ENCODE data around the gene IRS2. TPM values are rescaled to one million over a fixed set of nuclear protein-coding genes. Genes with fewer than 3 reads are reported as not detected.

Gene IRS2
- total and polyA plus RNA-seq, 7 experiments from 2014 or later, result 2.7 to 94.9 (median 26.1) TPM

DNA sequence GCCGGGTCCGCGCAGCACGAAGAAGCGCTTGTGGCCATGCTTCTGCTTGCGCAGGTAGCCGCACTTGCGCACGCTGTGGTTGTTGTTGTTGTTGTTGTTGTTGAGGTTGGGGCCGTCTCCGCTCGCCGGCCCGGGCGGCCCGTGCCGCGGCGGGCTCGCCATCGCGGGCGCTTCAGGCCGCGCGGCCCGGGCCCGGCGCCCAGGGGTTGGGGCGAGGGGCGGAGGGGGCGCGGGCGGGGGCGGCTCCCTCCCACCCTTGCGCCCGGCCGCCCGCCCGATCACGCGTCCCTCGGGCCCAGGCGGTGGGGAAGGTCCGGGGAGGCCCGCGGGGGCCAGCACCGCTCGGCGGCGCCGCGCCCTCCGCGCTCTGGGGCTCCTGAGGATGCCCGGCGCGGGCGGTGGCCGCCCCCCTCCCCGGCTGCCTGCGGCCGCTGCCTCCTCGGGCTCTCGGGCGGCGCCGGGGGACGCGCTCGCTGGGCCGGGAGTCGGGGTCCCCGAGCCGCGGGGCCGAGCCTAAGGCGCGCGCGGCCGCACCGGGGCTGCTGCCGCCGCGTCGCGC, 412 bp downstream of the IRS2 start:
- peaks cover 0 to 4% (median 0%) of the 10 kb centered on the region in 5 donors for H3K36me3 Mint-ChIP-seq
- H3K4me1 Mint-ChIP-seq, result peaks cover 15 to 33% (median 25%) of the 10 kb centered on the region in 7 donors
- peaks cover 0 to 30% (median 0%) of the 10 kb centered on the region in 5 donors for H3K27me3 Mint-ChIP-seq
- peaks cover 0 to 10% of the 10 kb centered on the region in 2 donors for H3K4me1 ChIP-seq (ENCODE audit: control insufficient read depth in 2 of 2, insufficient read depth in 2 of 2, low read length in 2 of 2)
- ATAC-seq, result peak; percentile 17
- H3K9me3 Mint-ChIP-seq, result peaks cover 0 to 2% (median 0%) of the 10 kb centered on the region in 11 donors
- H3K27me3 ChIP-seq (ENCODE audit: control insufficient read depth in 2 of 2, insufficient read depth in 2 of 2, low read length in 2 of 2), result no peaks in the 10 kb centered on the region
- CTCF ChIA-PET, result no interaction called here
- DNase-seq, result no peak
- H3K27ac Mint-ChIP-seq, result peak overlapping the region in 6 of 9 donors; percentile 75 to 95 (median 84)
- H3K4me3 Mint-ChIP-seq, result peak overlapping the region; percentile 64 to 90 (median 76)
- peak overlapping the region; percentile 65 for H3K27ac ChIP-seq (ENCODE audit: low read depth, low read length)
- H3K36me3 ChIP-seq (ENCODE audit: control insufficient read depth in 2 of 3, insufficient read depth in 3 of 3, low read length in 3 of 3), result peaks cover 0 to 11% (median 3%) of the 10 kb centered on the region in 3 experiments
- POLR2A ChIA-PET, result interaction anchor here (0.8 to 1.3 kb wide), 2 partner anchors 28 to 42 kb away, joined by 3 to 4 read pairs; no protein-coding TSS in a partner anchor
- H3K4me3 ChIP-seq (ENCODE audit: low read length), result peak overlapping the region; percentile 50
- no peaks in the 10 kb centered on the region for H3K9me3 ChIP-seq (ENCODE audit: control insufficient read depth in 2 of 3, low read length in 3 of 3)
- intact Hi-C loops (cut with micrococcal nuclease), result loop anchor here (1.0 to 5.0 kb wide), 11 partner anchors 8 to 1571 kb away; partner anchors contain the start of genes ABHD13 (in 1 of the 2), LIG4 (in 1 of the 2), RAB20 (in 1 of the 2) and TNFSF13B (in 1 of the 2)

DNA sequence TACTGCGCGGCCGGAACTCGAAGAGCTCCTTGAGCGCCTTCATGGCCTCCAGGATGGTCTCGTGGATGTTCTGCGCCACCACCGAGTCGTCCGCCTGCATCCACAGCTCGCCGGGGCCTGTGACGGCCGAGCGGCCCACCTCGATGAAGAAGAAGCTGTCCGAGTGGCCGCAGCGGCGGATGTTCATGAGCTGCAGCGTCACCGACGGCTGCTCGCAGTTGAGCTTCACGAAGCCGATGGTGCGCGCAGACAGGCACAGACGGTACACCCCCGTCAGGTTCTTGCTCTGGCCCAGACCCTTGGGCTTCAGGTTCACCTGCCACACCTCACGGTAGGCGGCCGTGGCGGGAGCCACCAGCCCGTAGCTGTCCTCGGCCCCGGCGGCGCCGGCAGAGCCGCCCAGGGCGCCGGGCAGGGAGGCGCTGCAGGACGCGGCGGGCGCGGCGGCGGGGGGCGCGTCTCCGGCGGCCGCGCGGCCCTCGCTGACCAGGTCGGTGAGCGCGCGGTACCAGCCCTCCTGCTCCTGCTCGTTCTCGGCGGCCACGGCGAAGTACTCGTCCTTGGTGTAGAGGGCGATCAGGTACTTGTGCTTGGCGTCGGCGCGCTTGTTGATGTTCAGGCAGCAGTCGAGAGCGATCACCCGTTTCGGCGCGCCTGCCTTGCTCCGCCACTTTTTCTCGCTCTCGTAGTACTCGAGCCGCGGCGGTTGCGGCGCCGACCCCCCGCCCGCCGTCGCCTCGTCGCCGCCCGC, 1.1 kb downstream of the IRS2 start:
- Mint-ChIP-seq H3K27me3 (peaks cover 0 to 26% (median 0%) of the 10 kb centered on the region in 5 donors), H3K36me3 (peaks cover 0 to 4% (median 0%) of the 10 kb centered on the region in 5 donors), H3K4me3 (peak overlapping the region; percentile 64 to 83 (median 79)), H3K9me3 (peaks cover 0 to 2% (median 0%) of the 10 kb centered on the region in 11 donors), H3K27ac (peak overlapping the region in 7 of 9 donors; percentile 38 to 88 (median 71)), H3K4me1 (peaks cover 17 to 36% (median 28%) of the 10 kb centered on the region in 7 donors)
- no peaks in the 10 kb centered on the region for H3K9me3 ChIP-seq (ENCODE audit: control insufficient read depth in 2 of 3, low read length in 3 of 3)
- intact Hi-C loops (cut with micrococcal nuclease), result loop anchor here (2.0 to 5.0 kb wide), 7 partner anchors 53 to 1518 kb away; partner anchors contain the start of genes RAB20 (in 1 of the 2) and TNFSF13B (in 1 of the 2)
- peaks cover 4 to 16% of the 10 kb centered on the region in 2 donors for H3K4me1 ChIP-seq (ENCODE audit: control insufficient read depth in 2 of 2, insufficient read depth in 2 of 2, low read length in 2 of 2)
- DNase-seq (peak; percentile 40 to 64 (median 52)), ATAC-seq (no peak)
- H3K27me3 ChIP-seq (ENCODE audit: control insufficient read depth in 2 of 2, insufficient read depth in 2 of 2, low read length in 2 of 2), result no peaks in the 10 kb centered on the region
- ChIA-PET CTCF (interaction anchor here (0.7 to 1.1 kb wide), 5 partner anchors 30 to 1540 kb away, joined by 3 to 4 read pairs (median 3); no protein-coding TSS in a partner anchor), POLR2A (interaction anchor here (0.8 to 1.3 kb wide), 6 partner anchors 9 to 1568 kb away, joined by 3 to 4 read pairs (median 3); no protein-coding TSS in a partner anchor)
- H3K27ac ChIP-seq (ENCODE audit: low read depth, low read length), result peak overlapping the region; percentile 65
- H3K36me3 ChIP-seq (ENCODE audit: control insufficient read depth in 2 of 3, insufficient read depth in 3 of 3, low read length in 3 of 3), result peaks cover 0 to 11% (median 3%) of the 10 kb centered on the region in 3 experiments
- H3K4me3 ChIP-seq (ENCODE audit: low read length), result peak overlapping the region; percentile 54

DNA sequence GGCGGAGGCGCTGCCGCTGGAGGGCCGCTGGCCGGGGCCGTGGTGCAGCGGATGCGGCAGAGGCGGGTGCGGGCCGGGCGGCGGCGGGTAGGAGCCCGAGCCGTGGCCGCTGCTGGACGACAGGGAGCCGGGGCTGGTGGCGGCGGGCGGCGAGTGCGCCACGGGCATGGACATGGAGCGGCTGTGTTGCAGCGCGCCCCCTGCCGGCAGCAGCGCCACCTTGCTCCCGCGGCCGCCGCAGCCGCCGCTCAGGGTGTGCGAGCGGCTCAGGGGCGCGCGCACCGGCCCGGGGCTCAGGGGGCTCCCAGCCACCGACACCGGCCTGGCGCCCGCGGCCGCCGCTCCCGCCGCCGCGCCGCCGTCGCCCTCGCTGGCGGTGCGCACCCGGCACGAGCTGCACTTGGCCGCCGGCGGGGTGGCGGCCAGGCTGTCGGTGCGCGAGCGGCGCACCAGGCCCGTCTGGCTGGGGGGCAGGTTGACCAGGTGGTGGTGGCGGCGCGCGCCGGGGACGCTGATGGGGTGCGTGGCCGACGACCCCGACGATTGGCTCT, 1.7 kb downstream of the IRS2 start:
- no peaks in the 10 kb centered on the region for H3K9me3 ChIP-seq (ENCODE audit: control insufficient read depth in 2 of 3, low read length in 3 of 3)
- peak overlapping the region; percentile 53 to 83 (median 79) for H3K4me3 Mint-ChIP-seq
- peaks cover 0 to 11% (median 3%) of the 10 kb centered on the region in 3 experiments for H3K36me3 ChIP-seq (ENCODE audit: control insufficient read depth in 2 of 3, insufficient read depth in 3 of 3, low read length in 3 of 3)
- peaks cover 23 to 40% (median 35%) of the 10 kb centered on the region in 7 donors for H3K4me1 Mint-ChIP-seq
- intact Hi-C loops (cut with micrococcal nuclease), result loop anchor here (2.0 to 5.0 kb wide), 7 partner anchors 52 to 1517 kb away; partner anchors contain the start of genes RAB20 (in 1 of the 2) and TNFSF13B (in 1 of the 2)
- peaks cover 0 to 20% (median 0%) of the 10 kb centered on the region in 5 donors for H3K27me3 Mint-ChIP-seq
- POLR2A ChIA-PET, result interaction anchor here (0.8 to 1.3 kb wide), 5 partner anchors 8 to 1567 kb away, joined by 3 to 4 read pairs (median 3); no protein-coding TSS in a partner anchor
- peak overlapping the region; percentile 17 for H3K27ac ChIP-seq (ENCODE audit: low read depth, low read length)
- peak overlapping the region in 5 of 9 donors; percentile 67 to 79 (median 69) for H3K27ac Mint-ChIP-seq
- CTCF ChIA-PET, result interaction anchor here (0.7 to 1.1 kb wide), 5 partner anchors 29 to 1539 kb away, joined by 3 to 4 read pairs (median 3); no protein-coding TSS in a partner anchor
- ATAC-seq, result peak; percentile 32
- DNase-seq, result peak; percentile 41 to 83 (median 71)
- H3K4me3 ChIP-seq (ENCODE audit: low read length), result peak overlapping the region; percentile 54
- H3K9me3 Mint-ChIP-seq, result peaks cover 0 to 2% (median 0%) of the 10 kb centered on the region in 11 donors
- H3K36me3 Mint-ChIP-seq, result peaks cover 0 to 4% (median 0%) of the 10 kb centered on the region in 5 donors
- H3K4me1 ChIP-seq (ENCODE audit: control insufficient read depth in 2 of 2, insufficient read depth in 2 of 2, low read length in 2 of 2), result peaks cover 9 to 22% of the 10 kb centered on the region in 2 donors
- no peaks in the 10 kb centered on the region for H3K27me3 ChIP-seq (ENCODE audit: control insufficient read depth in 2 of 2, insufficient read depth in 2 of 2, low read length in 2 of 2)

DNA sequence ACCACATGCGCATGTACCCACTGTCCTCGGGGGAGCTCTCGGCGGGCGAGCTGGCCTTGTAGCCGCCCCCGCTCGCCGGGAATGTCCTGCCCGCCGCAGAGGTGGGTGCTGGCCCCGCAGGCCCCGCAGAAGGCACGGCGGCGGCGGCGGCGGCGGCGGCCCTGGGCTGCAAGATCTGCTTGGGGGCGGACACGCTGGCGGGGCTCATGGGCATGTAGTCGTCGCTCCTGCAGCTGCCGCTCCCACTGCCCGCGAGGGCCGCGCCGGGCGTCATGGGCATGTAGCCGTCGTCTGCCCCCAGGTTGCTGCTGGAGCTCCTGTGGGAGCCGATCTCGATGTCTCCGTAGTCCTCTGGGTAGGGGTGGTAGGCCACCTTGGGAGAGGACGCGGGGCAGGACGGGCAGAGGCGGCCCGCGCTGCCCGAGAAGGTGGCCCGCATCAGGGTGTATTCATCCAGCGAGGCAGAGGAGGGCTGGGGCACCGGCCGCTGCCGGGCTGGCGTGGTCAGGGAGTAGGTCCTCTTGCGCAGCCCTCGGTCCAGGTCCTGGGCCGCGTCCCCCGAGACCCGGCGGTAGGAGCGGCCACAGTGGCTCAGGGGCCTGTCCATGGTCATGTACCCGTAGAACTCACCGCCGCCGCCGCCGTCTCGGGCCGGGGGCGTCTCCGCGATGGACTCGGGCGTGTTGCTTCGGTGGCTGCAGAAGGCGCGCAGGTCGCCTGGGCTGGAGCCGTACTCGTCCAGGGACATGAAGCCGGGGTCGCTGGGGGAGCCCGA, 2.4 kb downstream of the IRS2 start:
- no peaks in the 10 kb centered on the region for H3K27me3 ChIP-seq (ENCODE audit: control insufficient read depth in 2 of 2, insufficient read depth in 2 of 2, low read length in 2 of 2)
- H3K4me1 ChIP-seq (ENCODE audit: control insufficient read depth in 2 of 2, insufficient read depth in 2 of 2, low read length in 2 of 2), result peaks cover 14 to 26% of the 10 kb centered on the region in 2 donors
- no peaks in the 10 kb centered on the region for H3K9me3 ChIP-seq (ENCODE audit: control insufficient read depth in 2 of 3, low read length in 3 of 3)
- Mint-ChIP-seq H3K36me3 (peaks cover 0 to 5% (median 0%) of the 10 kb centered on the region in 5 donors), H3K27me3 (peaks cover 0 to 15% (median 0%) of the 10 kb centered on the region in 5 donors), H3K4me3 (peak overlapping the region in 4 of 10 donors; percentile 16 to 63 (median 40)), H3K27ac (peak overlapping the region in 2 of 9 donors; percentile 67), H3K4me1 (peaks cover 29 to 42% (median 37%) of the 10 kb centered on the region in 7 donors), H3K9me3 (peaks cover 0 to 2% (median 0%) of the 10 kb centered on the region in 11 donors)
- no peak for ATAC-seq
- H3K27ac ChIP-seq (ENCODE audit: low read depth, low read length), result no peak overlapping the region
- DNase-seq, result peak in 3 of 9 donors; percentile 11 to 28 (median 27)
- intact Hi-C loops (cut with micrococcal nuclease), result loop anchor here in 1 of 2 donors (2.0 kb wide), 1 partner anchor 213 kb away; no protein-coding TSS in a partner anchor
- no peak overlapping the region for H3K4me3 ChIP-seq (ENCODE audit: low read length)
- CTCF ChIA-PET, result interaction anchor here (0.6 kb wide), 1 partner anchor 14 kb away, joined by 3 read pairs; no protein-coding TSS in a partner anchor
- POLR2A ChIA-PET, result interaction anchor here (0.6 kb wide), 1 partner anchor 96 kb away, joined by 3 read pairs; no protein-coding TSS in a partner anchor
- H3K36me3 ChIP-seq (ENCODE audit: control insufficient read depth in 2 of 3, insufficient read depth in 3 of 3, low read length in 3 of 3), result peaks cover 0 to 11% (median 3%) of the 10 kb centered on the region in 3 experiments

DNA sequence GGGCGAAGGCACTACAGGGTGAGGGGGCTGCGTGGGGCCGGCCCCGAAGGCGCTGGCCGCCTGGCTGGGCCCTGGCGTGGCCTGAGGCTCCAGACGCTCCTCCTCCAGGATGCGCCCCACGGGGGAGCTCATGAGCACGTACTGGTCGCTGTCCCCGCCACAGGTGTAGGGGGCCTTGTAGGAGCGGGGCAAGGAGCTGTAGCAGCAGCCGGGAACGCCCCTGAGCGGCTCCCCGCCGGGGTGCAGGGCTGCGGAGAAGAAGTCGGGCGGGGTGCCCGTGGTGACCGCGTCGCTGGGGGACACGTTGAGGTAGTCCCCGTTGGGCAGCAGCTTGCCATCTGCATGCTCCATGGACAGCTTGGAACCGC, 3.0 kb downstream of the IRS2 start:
- H3K4me1 ChIP-seq (ENCODE audit: control insufficient read depth in 2 of 2, insufficient read depth in 2 of 2, low read length in 2 of 2), result peaks cover 18 to 31% of the 10 kb centered on the region in 2 donors
- Mint-ChIP-seq H3K4me3 (peak overlapping the region in 1 of 10 donors; percentile 63), H3K36me3 (peaks cover 0 to 5% (median 0%) of the 10 kb centered on the region in 5 donors), H3K9me3 (peaks cover 0 to 2% (median 0%) of the 10 kb centered on the region in 11 donors), H3K27me3 (peaks cover 0 to 9% (median 0%) of the 10 kb centered on the region in 5 donors), H3K4me1 (peaks cover 30 to 42% (median 37%) of the 10 kb centered on the region in 7 donors), H3K27ac (peak overlapping the region in 2 of 9 donors; percentile 8 to 22)
- no peak overlapping the region for H3K27ac ChIP-seq (ENCODE audit: low read depth, low read length)
- ATAC-seq, result no peak
- H3K9me3 ChIP-seq (ENCODE audit: control insufficient read depth in 2 of 3, low read length in 3 of 3), result no peaks in the 10 kb centered on the region
- ChIA-PET CTCF (interaction anchor here (0.6 kb wide), 1 partner anchor 14 kb away, joined by 3 read pairs; no protein-coding TSS in a partner anchor), POLR2A (interaction anchor here (0.6 to 0.8 kb wide), 2 partner anchors 12 to 96 kb away, joined by 3 read pairs; no protein-coding TSS in a partner anchor)
- intact Hi-C loops (cut with micrococcal nuclease), result no loop called here
- H3K4me3 ChIP-seq (ENCODE audit: low read length), result no peak overlapping the region
- no peaks in the 10 kb centered on the region for H3K27me3 ChIP-seq (ENCODE audit: control insufficient read depth in 2 of 2, insufficient read depth in 2 of 2, low read length in 2 of 2)
- peak in 4 of 9 donors; percentile 10 to 28 (median 14) for DNase-seq
- peaks cover 0 to 11% (median 3%) of the 10 kb centered on the region in 3 experiments for H3K36me3 ChIP-seq (ENCODE audit: control insufficient read depth in 2 of 3, insufficient read depth in 3 of 3, low read length in 3 of 3)
